ENCODE data around the gene CCDC33.

DNA sequence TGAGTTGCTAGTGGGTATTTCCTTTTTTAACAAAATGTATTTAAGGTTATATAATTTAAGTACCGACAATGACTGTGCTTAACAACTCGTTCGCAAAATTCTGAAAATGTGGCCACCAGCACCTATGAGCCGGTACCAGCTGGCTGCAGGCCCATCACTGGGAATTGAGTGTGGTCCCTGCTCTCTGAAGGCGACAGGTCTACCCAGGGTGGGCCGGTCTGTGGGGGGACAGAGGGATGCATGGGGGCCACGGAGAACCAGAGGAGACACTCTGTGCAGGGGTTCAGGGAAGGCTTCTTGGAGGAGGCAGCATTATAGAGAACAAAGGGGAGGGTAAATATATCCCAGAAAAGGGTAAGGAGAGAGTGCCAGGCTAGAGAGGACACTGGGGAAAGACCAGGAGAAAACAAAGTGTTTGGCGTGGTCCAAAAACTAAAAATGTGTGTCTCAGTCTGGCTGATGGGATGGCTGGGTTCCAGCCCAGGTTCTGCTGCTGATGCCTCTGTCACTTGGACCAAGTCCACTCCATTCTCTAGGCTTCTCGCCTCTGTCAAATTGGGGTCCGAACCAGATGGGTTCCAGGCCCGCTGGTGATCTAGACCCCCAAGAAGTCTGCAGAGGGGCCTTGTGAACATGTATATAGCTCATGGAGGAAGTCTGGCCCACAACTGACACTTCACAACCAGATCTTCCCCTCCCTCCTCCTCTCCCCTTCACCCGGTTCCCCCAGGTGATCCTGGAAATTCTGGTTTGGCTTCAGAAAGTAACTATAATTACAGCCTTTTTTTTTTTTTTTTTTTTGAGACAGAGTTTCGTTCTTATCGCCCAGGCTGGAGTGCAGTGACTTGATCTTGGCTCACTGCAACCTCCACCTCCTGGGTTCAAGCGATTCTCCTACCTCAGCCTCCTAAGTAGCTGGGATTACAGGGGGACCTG, 142.0 kb downstream of the CCDC33 start:
- TF ChIP-seq, protein P1, sequence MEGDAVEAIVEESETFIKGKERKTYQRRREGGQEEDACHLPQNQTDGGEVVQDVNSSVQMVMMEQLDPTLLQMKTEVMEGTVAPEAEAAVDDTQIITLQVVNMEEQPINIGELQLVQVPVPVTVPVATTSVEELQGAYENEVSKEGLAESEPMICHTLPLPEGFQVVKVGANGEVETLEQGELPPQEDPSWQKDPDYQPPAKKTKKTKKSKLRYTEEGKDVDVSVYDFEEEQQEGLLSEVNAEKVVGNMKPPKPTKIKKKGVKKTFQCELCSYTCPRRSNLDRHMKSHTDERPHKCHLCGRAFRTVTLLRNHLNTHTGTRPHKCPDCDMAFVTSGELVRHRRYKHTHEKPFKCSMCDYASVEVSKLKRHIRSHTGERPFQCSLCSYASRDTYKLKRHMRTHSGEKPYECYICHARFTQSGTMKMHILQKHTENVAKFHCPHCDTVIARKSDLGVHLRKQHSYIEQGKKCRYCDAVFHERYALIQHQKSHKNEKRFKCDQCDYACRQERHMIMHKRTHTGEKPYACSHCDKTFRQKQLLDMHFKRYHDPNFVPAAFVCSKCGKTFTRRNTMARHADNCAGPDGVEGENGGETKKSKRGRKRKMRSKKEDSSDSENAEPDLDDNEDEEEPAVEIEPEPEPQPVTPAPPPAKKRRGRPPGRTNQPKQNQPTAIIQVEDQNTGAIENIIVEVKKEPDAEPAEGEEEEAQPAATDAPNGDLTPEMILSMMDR (conservative IDR thresholded peaks at IDR 0.05; ENCODE audit: low read depth, low read length): no peak
- TF ChIP-seq EZH2phosphoT487 (IDR thresholded peaks at IDR 0.05; ENCODE audit: borderline replicate concordance, low read length): no peak

Data from PC-3 (cell line).